ENCODE data around the gene LCN12.

Gene LCN12

DNA sequence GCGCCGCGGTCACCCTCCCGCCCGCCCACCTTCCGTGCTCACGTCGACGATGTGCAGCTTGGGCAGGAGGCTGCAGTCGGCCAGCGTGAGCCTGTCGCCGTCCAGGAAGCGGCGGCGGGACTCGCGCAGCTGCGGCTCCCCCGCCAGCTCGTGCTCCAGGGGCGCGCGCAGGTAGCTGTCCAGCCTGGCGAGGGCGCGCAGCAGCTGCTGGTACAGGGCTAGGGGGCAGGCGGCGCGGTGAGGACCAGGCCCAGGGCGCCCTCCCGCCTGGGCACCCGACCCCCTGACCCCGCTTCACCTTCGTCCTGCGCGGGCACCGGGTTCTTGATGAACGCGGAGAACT, 42.8 kb downstream of the LCN12 start:
- TF ChIP-seq CTCF (IDR thresholded peaks at IDR 0.05; ENCODE audit: borderline replicate concordance, insufficient read depth, low read depth, low read length) = no peak
- no peak overlapping the region for H3K4me3 ChIP-seq (ENCODE audit: low read depth, low read length)

- H3K4me3 ChIP-seq (ENCODE audit: low read depth, low read length) = no peak overlapping the region
- no peak for TF ChIP-seq CTCF (IDR thresholded peaks at IDR 0.05; ENCODE audit: borderline replicate concordance, insufficient read depth, low read depth, low read length)
These were observed 43.3 kb downstream of the LCN12 start for GRCh38 chr9:136995362-136995761.

- no peak for TF ChIP-seq CTCF (IDR thresholded peaks at IDR 0.05; ENCODE audit: borderline replicate concordance, insufficient read depth, low read depth, low read length)
- H3K4me3 ChIP-seq (ENCODE audit: low read depth, low read length) = no peak overlapping the region
These were observed 43.8 kb downstream of the LCN12 start for GRCh38 chr9:136995772-136996311.

DNA sequence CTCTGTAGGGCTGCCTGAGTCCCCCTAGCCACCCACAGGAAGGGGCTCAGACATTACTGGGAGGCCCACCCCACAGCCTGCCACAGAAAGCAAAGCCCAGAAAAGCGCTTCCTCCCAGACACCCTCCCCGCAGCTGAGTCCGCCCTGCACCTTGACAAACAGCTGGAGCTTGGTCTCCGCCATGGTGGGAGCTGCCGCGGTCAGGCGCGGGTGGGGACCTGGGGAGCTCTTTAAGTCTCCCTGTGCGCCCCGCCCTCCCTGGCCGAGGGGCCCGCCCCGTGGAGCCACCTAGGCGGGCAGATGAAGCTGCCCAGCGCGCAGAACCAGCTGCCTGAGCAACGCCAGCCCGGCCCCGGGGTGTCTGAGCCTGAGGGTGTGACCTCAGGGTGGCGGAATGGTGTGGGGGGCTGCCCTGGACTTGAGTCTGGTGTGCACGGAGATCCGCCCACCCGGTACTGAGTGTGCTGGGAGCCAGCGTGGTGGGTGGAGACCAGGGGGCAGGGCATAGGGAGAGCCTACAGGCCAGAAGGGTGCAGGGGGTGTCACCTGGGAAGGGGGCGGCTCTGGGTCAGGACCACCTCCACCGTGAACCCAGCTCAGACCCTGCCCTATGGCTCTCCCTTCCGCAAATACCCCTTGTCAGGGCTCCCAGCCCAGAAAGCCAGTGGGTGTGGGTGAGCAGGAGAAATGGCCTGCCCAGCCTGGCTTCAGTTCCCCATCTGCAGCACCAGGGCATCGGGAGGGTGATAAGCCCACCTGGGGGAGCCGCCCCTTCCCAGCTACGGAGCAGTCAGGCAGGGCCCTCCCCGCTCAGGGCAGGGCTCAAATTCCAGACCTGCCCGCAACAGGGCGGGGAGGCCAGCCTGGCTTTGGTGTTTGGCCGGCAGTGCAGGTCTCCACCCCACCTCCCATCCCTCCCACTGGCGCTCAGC, 44.6 kb downstream of the LCN12 start, which contains the start of gene CLIC3:
TSS of gene CLIC3 (minus strand) at position 208 of the 932 bp plus-strand sequence. CDS start at position 183, 25 bp downstream.
- no peak for TF ChIP-seq CTCF (IDR thresholded peaks at IDR 0.05; ENCODE audit: borderline replicate concordance, insufficient read depth, low read depth, low read length)
- no peak within 1 kb of the TSS for H3K4me3 ChIP-seq (ENCODE audit: low read depth, low read length)

GRCh38 chr9:136997371-136997770, 45.3 kb downstream of the LCN12 start:
- no peak for TF ChIP-seq CTCF (IDR thresholded peaks at IDR 0.05; ENCODE audit: borderline replicate concordance, insufficient read depth, low read depth, low read length)
- no peak overlapping the region for H3K4me3 ChIP-seq (ENCODE audit: low read depth, low read length)

DNA sequence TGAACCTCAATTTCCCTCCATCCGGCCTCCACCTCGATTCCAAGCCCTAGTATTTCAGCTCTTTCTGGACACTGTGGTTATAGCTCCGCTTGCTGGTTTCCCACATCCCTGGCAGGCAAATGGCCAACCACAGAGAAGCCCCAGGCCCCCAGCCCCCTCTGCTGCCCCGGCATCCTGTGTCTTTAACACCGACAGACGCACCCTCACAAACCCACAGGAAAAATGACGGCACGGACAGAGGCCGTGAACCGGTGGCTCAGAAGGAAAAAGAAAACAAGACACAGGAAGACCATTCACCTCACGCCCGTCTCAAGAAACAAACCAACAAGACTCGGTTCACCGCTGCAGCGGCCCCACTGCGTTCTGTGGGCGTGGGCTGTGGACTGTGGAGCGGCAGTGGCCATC, 45.8 kb downstream of the LCN12 start:
- TF ChIP-seq CTCF (IDR thresholded peaks at IDR 0.05; ENCODE audit: borderline replicate concordance, insufficient read depth, low read depth, low read length) = no peak
- H3K4me3 ChIP-seq (ENCODE audit: low read depth, low read length) = no peak overlapping the region

All from GM12875 (cell line).